Measurements from ENCODE around the gene DIP2B. TPM values are rescaled to one million over a fixed set of nuclear protein-coding genes. Genes with fewer than 3 reads are reported as not detected.
A peak's percentile ranks its signal among the peaks of the same experiment; 100 is the strongest.

DIP2B gene
- total RNA-seq, 1 donor from 2014 or later, result 28.9 TPM

GRCh38 chr12:50595667-50596066 is 90.9 kb downstream of the DIP2B start:
- no peaks in the 10 kb centered on the region for H3K9me3 Mint-ChIP-seq (ENCODE audit: unreplicated experiment)
- TF ChIP-seq CTCF (IDR thresholded peaks at IDR 0.05), result no peak
- H3K27ac Mint-ChIP-seq (ENCODE audit: unreplicated experiment), result no peak overlapping the region

GRCh38 chr12:50597200-50598195 is 92.7 kb downstream of the DIP2B start:
- DNase-seq (ENCODE audit: extremely low spot score, unreplicated experiment), result peak; percentile 38

More at GRCh38 chr12:50595667-50596066, 90.9 kb downstream of the DIP2B start:
- no peak overlapping the region for H3K4me3 Mint-ChIP-seq (ENCODE audit: unreplicated experiment)
- no peaks in the 10 kb centered on the region for H3K27me3 Mint-ChIP-seq (ENCODE audit: unreplicated experiment)
- DNase-seq (ENCODE audit: extremely low spot score, unreplicated experiment), result no peak
- no peaks in the 10 kb centered on the region for H3K36me3 Mint-ChIP-seq (ENCODE audit: unreplicated experiment)
- peaks cover 15% of the 10 kb centered on the region for H3K4me1 Mint-ChIP-seq (ENCODE audit: unreplicated experiment)

GRCh38 chr12:50598321-50598862 is 93.6 kb downstream of the DIP2B start:
- H3K27ac Mint-ChIP-seq (ENCODE audit: unreplicated experiment), result peak overlapping the region; percentile 57

More at GRCh38 chr12:50597200-50598195, 92.7 kb downstream of the DIP2B start:
- H3K4me3 Mint-ChIP-seq (ENCODE audit: unreplicated experiment), result no peak overlapping the region
- H3K36me3 Mint-ChIP-seq (ENCODE audit: unreplicated experiment), result no peaks in the 10 kb centered on the region
- H3K27me3 Mint-ChIP-seq (ENCODE audit: unreplicated experiment), result no peaks in the 10 kb centered on the region
- peak overlapping the region; percentile 17 for H3K27ac Mint-ChIP-seq (ENCODE audit: unreplicated experiment)
- no peaks in the 10 kb centered on the region for H3K9me3 Mint-ChIP-seq (ENCODE audit: unreplicated experiment)
- peaks cover 23% of the 10 kb centered on the region for H3K4me1 Mint-ChIP-seq (ENCODE audit: unreplicated experiment)
- TF ChIP-seq CTCF (IDR thresholded peaks at IDR 0.05), result peak; percentile 23

GRCh38 chr12:50599366-50600095 is 94.7 kb downstream of the DIP2B start:
- H3K36me3 Mint-ChIP-seq (ENCODE audit: unreplicated experiment), result no peaks in the 10 kb centered on the region

More at GRCh38 chr12:50598321-50598862, 93.6 kb downstream of the DIP2B start:
- no peaks in the 10 kb centered on the region for H3K27me3 Mint-ChIP-seq (ENCODE audit: unreplicated experiment)
- H3K4me1 Mint-ChIP-seq (ENCODE audit: unreplicated experiment), result peaks cover 26% of the 10 kb centered on the region
- DNase-seq (ENCODE audit: extremely low spot score, unreplicated experiment), result peak; percentile 1
- no peaks in the 10 kb centered on the region for H3K9me3 Mint-ChIP-seq (ENCODE audit: unreplicated experiment)
- no peak overlapping the region for H3K4me3 Mint-ChIP-seq (ENCODE audit: unreplicated experiment)
- H3K36me3 Mint-ChIP-seq (ENCODE audit: unreplicated experiment), result no peaks in the 10 kb centered on the region
- no peak for TF ChIP-seq CTCF (IDR thresholded peaks at IDR 0.05)

More at GRCh38 chr12:50599366-50600095, 94.7 kb downstream of the DIP2B start:
- no peak for TF ChIP-seq CTCF (IDR thresholded peaks at IDR 0.05)
- no peak overlapping the region for H3K27ac Mint-ChIP-seq (ENCODE audit: unreplicated experiment)
- H3K4me3 Mint-ChIP-seq (ENCODE audit: unreplicated experiment), result no peak overlapping the region
- H3K4me1 Mint-ChIP-seq (ENCODE audit: unreplicated experiment), result peaks cover 36% of the 10 kb centered on the region
- H3K27me3 Mint-ChIP-seq (ENCODE audit: unreplicated experiment), result no peaks in the 10 kb centered on the region
- no peaks in the 10 kb centered on the region for H3K9me3 Mint-ChIP-seq (ENCODE audit: unreplicated experiment)
- no peak for DNase-seq (ENCODE audit: extremely low spot score, unreplicated experiment)

Data from osteocyte (in vitro differentiated cells).